Measurements from ENCODE around the gene GDPD5.

GRCh38 chr11:75408957-75409219 lies 116.9 kb downstream of the GDPD5 start:
- TF ChIP-seq CTCF (IDR thresholded peaks at IDR 0.05): no peak
- no peak for TF ChIP-seq POLR2A (IDR thresholded peaks at IDR 0.05)

All from uterus (tissue), 2 donors.